GM19463 (cell line): ENCODE data around the gene ARL15.
"Not testable (repeated sequence)": the region's sequence is repeated elsewhere in the genome, so short reads cannot be mapped to it uniquely, and the experiment has no call there.

Experiments used
- ATAC-seq: cut with Tn5 transposase; IDR thresholded peaks from one replicate; pipeline ENCODE4 v1.9.1; 2021; ENCODE audit warnings: mild to moderate bottlenecking, moderate library complexity; ENCODE audit not compliant: unreplicated experiment

The ARL15 gene

DNA sequence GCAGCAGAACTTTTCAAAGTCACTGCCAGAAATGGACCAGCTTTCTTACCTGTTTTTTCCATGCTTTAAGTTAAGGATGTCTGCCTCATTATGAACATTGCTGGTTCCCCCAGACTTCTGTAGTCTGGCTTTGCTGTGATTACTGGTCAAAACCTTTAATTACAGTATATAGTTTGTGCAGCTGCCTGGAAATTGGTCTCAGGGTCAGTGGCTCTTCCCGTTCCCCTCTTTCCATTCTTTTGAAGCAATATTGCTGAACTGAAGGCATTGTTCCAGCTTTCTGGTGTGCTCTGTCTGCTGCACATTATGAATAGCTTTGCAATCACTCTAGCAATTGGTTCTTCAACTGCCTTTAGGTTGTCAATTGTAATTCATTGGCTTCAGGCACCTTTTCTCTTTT lies 206.5 kb downstream of the ARL15 start:
- no peak for ATAC-seq

DNA sequence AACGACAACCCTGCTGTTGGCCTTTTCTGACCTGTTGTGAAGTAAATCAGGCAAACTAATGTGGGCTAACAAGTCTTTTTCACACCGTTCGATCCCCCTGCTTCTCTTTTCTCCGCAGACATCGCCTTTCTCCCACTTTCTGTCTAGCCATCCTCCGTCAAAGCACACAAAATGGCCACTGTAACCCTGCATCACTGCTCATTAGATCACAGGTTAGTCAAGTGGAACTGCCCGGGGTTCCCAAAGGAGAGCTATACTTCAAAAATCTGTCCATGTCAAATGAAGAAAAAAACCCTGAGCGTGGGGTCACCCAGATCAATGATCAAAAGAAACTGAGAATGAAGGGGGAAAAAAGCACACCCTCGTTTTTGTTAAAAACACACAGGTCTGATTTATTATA lies 212.1 kb downstream of the ARL15 start:
- no peak for ATAC-seq

GRCh38 chr5:54095969-54096368 lies 214.4 kb downstream of the ARL15 start:
- no peak for ATAC-seq

DNA sequence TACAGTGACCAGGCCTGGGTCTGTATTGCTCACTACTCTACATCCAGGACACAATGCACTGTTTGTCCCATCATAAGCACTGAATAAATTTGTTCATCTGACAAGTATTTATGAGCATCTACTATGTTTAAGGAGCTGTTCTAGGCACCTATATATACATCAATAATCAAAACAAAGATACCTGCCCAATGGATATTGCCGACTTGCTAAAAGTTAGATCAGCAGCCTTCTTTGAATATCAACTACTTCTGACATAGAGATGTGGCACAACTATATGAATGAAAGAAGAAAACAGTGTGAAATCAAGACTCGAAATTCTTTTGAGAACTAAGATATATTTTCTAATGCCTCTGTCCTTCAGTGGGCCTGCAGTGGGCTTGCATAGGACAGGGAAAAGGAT lies 215.7 kb downstream of the ARL15 start:
- no peak for ATAC-seq

GRCh38 chr5:54093861-54094260 lies 216.5 kb downstream of the ARL15 start:
- ATAC-seq: no peak

DNA sequence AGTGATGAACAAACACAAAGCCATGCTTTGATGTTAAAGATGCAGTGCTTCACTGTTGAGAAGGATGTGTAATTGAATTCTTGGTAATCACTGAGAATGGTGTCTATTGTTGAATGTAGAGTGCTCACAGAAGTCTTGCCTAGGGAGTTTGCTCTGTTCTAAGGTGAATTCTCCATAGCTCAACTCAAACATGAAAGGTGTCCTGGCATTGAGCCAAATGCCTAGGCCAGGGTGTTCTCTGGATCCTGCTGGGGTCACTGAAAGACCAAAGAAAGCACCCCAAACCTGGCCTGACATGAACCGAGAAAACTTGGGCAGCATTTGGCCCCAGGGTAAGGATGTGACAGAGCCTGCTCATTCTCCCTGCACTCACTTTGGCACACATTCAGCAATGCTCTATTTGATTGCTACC lies 217.3 kb downstream of the ARL15 start:
- ATAC-seq: no peak

- ATAC-seq: no peak
Measured at GRCh38 chr5:54091307-54092130, 218.9 kb downstream of the ARL15 start.

DNA sequence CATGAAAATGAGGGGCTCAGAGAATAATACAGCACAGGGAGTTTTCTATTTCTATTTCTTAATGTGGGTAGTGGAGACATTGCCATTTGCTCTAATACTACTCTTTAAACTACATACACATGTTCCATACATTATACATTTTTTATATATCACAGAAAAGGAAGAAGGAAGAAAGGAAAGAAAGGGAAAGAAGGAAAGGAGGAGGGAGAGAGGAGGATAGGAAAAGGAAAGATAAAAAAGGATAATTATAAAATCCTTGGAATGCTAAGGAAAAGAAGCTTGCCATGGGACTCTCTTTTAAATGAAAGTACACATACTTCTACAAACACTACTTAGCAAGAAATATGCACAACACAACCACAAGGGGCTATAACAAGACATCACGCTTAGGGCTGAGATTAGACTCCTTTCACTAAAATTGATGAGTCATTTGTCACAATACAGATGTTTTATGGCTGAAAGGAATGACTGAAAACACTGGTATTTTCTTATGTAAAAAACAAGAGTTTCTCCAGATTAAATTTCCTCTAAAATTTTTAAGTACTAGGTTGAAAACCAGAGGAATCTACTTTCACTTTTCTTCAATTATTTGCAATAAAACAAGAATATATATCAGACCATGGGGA lies 219.8 kb downstream of the ARL15 start:
- no peak for ATAC-seq

DNA sequence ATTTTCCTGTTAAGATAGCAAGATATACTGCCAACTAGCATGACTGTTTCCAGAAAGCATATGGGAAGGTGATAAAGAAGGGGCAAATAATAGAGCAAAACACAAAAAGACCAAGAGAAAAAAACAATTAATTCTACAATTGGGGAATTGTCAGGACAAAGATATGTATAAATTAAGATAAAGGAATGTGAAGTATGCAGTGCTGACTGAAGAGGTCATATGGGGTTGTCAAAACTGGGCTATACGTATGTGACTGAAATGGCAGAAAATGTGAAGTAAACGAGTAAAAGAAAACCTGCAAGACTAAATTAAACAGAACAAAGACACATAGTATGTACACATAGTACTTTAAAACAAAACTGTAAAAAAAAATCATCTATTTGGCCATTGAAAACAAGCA lies 222.3 kb downstream of the ARL15 start:
- no peak for ATAC-seq

DNA sequence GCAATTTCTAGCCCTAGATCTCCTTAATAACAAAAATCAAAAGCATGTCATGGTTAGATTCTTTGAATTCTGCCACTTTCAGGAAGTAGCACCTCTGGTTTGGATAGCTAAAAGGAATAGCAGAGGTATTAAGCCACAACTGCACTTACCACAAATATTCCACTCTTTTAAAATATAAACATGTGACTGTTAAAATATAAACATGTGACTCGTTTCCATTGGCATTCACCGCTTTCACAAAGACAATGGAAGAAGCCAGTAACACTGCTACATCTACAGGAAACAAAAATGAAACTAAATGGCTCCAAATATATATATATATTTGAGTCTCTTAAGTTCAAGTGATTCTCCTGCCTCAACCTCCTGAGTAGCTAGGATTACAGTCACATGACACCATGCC lies 222.9 kb downstream of the ARL15 start:
- ATAC-seq: no peak

- no peak for ATAC-seq
Measured at GRCh38 chr5:54086191-54086590, 224.2 kb downstream of the ARL15 start.

- ATAC-seq: no peak
Measured at GRCh38 chr5:54084696-54085095, 225.7 kb downstream of the ARL15 start.

DNA sequence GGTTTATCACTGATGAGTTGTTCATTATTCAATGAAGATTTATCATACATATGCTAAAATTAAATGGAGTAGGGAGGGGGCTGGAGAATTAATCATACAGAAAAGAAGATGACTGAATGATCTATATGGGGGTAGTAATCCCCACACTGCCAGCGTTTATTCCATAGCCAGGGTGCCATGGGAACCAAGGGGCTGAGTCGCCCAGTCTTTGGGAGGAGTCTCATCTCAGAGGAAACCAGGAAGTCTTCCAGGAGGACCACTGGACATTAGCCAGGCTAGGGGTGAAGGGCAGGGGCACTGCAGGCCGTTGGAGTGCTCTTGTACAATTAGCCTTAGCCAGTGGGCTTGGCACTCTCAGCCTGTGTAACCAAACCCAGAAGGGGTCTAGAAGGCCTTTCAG lies 226.5 kb downstream of the ARL15 start:
- ATAC-seq: no peak

DNA sequence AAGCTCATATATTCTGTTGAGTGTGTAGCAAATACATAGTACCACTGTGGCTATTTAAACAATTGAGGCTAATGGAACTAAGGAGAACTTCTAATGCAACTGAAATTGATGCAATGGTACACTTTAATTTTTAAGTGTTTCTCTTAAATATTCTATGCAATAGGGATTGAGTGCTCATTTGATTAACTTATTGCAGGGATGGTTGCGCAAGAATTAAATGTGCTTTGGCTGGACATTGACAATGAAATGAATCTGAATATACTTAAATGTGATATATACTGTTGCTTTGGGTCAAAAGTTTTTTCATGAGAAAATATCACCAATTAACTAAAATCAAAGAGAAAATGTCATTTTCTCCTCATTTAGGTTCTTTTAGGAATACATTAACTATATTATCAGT lies 227.1 kb downstream of the ARL15 start:
- ATAC-seq: no peak

- no peak for ATAC-seq
Measured at GRCh38 chr5:54081415-54081814, 229.0 kb downstream of the ARL15 start.

- ATAC-seq: no peak
Measured at GRCh38 chr5:54080831-54081230, 229.5 kb downstream of the ARL15 start.

GRCh38 chr5:54073735-54074134 lies 236.6 kb downstream of the ARL15 start:
- no peak for ATAC-seq

GRCh38 chr5:54073131-54073530 lies 237.2 kb downstream of the ARL15 start:
- ATAC-seq: no peak

DNA sequence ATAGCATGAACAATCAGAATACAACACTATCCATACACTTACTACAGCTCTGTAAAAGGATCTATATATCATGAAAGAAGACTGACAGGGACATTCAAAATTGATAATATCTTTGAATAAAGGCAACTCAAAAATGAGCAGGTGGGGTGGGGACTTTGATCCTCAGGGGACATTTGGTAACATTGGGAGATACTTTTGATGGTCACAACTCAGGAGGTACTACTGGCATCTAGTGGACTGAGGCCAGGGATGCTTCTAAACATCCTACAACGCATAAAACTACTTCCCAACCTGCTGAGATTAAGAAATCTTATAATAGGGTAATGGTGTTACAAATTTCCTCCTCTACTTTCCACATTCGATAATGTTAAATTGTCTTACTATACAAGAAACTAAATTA lies 243.9 kb downstream of the ARL15 start:
- ATAC-seq: no peak

- no peak for ATAC-seq
Measured at GRCh38 chr5:54063817-54064216, 246.6 kb downstream of the ARL15 start.

GRCh38 chr5:54062958-54063357 lies 247.4 kb downstream of the ARL15 start:
- ATAC-seq: no peak

- ATAC-seq: not testable (repeated sequence)
Measured at GRCh38 chr5:54060919-54061318, 249.5 kb downstream of the ARL15 start.

DNA sequence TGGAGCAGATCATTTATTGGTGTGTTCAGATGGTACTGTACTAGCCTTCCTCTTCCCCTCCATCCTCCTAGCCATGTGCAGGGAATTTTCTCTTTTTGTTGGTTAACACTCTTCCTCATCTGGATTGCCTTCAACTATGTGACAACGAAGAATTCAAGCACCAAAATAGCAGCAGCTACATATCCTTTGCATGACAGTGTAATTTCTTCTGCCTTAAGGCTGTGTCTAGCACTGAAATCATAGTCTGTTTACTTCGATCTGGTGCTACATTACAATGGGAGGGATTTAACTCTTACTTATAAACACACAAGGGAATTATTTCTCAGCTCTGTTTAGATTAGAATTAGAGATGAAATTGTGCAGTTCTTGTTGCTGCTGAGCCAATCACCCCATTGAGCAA lies 260.4 kb downstream of the ARL15 start:
- no peak for ATAC-seq
